Measurements from ENCODE around the gene SUSD4. TPM values are rescaled to one million over a fixed set of nuclear protein-coding genes. Genes with fewer than 3 reads are reported as not detected.
"Not testable (repeated sequence)": the region's sequence is repeated elsewhere in the genome, so short reads cannot be mapped to it uniquely, and the experiment has no call there.

The SUSD4 gene
- total RNA-seq, 1 donor from 2014 or later, result not detected

DNA sequence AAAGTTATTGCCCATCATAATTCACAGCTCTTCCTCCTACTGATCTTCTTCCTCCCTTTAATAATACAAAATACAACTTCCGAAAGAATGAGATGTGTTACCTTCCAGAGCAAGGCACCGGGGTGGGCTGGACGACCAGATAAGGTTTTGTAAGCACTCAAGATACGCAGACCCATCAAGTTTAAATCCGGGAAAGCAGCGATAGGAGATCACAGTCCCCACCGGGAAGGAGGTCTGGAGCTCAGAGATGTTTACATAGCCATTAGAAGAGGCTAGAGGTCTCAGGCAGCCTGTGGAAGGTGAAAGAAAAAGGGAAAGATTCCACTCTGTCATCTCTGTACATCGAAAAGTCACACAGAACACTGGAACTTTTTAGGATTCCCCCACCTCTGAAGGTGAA, 99.4 kb downstream of the SUSD4 start:
- no peak overlapping the region for H3K27ac Mint-ChIP-seq
- H3K36me3 Mint-ChIP-seq (ENCODE audit: low read depth), result no peaks in the 10 kb centered on the region
- no peaks in the 10 kb centered on the region for H3K27me3 Mint-ChIP-seq (ENCODE audit: insufficient read depth)
- intact Hi-C loops (cut with micrococcal nuclease), result no loop called here
- no peaks in the 10 kb centered on the region for H3K4me1 Mint-ChIP-seq (ENCODE audit: low read depth)
- no peaks in the 10 kb centered on the region for H3K9me3 Mint-ChIP-seq
- no peak for DNase-seq (ENCODE audit: low spot score)
- no peak overlapping the region for H3K4me3 Mint-ChIP-seq

DNA sequence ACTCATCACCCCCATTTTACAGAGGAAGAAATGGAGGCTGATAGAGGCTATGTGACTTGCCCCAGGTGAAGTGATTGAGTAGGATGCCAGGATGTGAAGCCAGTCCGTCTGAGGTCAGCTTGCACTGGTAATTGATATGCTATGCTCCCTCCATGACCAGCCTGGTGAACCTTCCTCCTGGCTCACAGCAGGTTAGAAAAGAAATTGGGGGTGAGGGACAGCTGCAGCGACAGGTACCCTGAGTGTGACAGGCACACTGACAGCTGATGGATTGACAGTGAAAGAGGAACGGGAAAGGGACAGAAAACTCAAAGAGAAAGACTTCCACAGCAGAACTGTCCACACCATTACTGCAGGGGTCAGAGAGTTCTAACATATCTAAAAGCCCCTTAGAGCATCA, 102.1 kb downstream of the SUSD4 start:
- Mint-ChIP-seq H3K36me3 (ENCODE audit: low read depth) (no peaks in the 10 kb centered on the region), H3K27me3 (ENCODE audit: insufficient read depth) (no peaks in the 10 kb centered on the region), H3K27ac (no peak overlapping the region), H3K9me3 (no peaks in the 10 kb centered on the region), H3K4me3 (no peak overlapping the region), H3K4me1 (ENCODE audit: low read depth) (no peaks in the 10 kb centered on the region)
- no peak for DNase-seq (ENCODE audit: low spot score)
- intact Hi-C loops (cut with micrococcal nuclease), result no loop called here

DNA sequence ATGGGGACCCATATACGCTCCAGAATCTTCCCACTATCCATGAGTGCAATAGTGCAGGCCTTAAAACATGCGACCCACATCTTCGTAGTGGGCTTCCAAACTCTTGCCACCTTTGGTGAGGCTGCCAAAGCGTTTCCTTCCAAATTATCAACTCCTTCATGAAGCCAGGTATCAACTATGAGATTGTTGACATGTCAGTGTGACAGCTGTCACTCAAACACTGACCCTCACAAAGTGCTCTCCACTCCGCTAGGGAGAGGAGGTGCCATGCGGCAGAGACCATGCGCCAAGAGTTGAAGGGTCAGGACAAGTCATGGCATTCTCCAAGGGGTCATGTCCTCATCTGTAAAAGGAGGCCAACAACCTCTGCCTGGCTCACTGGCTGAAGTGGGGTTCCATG, 103.3 kb downstream of the SUSD4 start:
- intact Hi-C loops (cut with micrococcal nuclease), result no loop called here
- DNase-seq (ENCODE audit: low spot score), result no peak
- Mint-ChIP-seq H3K9me3 (no peaks in the 10 kb centered on the region), H3K27me3 (ENCODE audit: insufficient read depth) (no peaks in the 10 kb centered on the region), H3K4me3 (no peak overlapping the region), H3K4me1 (ENCODE audit: low read depth) (no peaks in the 10 kb centered on the region), H3K36me3 (ENCODE audit: low read depth) (no peaks in the 10 kb centered on the region), H3K27ac (no peak overlapping the region)

DNA sequence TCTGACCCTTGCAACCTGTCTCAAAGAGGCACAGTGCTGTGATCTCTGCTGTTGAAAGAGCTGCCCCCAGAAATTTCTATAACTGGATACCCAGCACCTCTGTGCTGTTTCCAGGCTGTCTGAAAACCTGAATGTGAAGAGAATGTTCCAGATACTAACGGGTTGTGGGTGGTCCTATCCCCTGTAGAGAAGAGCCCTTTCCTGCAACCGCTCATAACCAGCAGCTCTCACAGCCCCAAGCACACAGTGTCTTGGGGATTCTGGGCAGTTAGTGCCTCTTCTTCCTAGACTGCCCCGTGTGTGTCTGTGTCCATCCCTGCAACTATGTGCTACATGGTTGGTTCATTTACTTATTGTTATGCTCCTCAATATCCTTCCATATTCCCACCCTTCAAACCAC, 104.5 kb downstream of the SUSD4 start:
- H3K27me3 Mint-ChIP-seq (ENCODE audit: insufficient read depth), result no peaks in the 10 kb centered on the region
- H3K4me1 Mint-ChIP-seq (ENCODE audit: low read depth), result no peaks in the 10 kb centered on the region
- H3K9me3 Mint-ChIP-seq, result no peaks in the 10 kb centered on the region
- H3K36me3 Mint-ChIP-seq (ENCODE audit: low read depth), result no peaks in the 10 kb centered on the region
- H3K4me3 Mint-ChIP-seq, result no peak overlapping the region
- no peak overlapping the region for H3K27ac Mint-ChIP-seq
- no peak for DNase-seq (ENCODE audit: low spot score)
- intact Hi-C loops (cut with micrococcal nuclease), result no loop called here

DNA sequence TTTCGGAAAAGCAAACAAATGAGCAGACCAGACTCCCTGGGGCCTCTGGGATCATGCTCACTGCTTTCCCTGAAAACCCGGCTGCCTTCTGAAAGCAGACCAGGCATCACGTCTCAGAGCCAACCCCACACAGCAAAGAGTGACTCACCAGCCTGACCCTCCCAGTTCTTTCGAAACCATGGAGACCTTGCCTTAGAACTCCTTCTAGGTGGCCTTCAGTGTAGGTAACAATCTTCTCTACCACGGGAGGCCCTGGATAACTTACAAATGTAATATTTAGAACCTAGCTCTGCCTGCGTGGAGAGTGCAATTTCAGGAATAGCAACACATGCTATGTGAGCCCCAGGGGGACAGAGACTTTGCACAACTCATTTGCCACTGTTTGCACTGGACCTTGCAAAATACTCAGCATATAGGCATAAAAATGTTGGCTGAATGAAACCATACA, 105.2 kb downstream of the SUSD4 start:
- H3K36me3 Mint-ChIP-seq (ENCODE audit: low read depth), result no peaks in the 10 kb centered on the region
- no peaks in the 10 kb centered on the region for H3K4me1 Mint-ChIP-seq (ENCODE audit: low read depth)
- intact Hi-C loops (cut with micrococcal nuclease), result no loop called here
- no peak for DNase-seq (ENCODE audit: low spot score)
- H3K27me3 Mint-ChIP-seq (ENCODE audit: insufficient read depth), result no peaks in the 10 kb centered on the region
- no peak overlapping the region for H3K27ac Mint-ChIP-seq
- H3K9me3 Mint-ChIP-seq, result no peaks in the 10 kb centered on the region
- no peak overlapping the region for H3K4me3 Mint-ChIP-seq

DNA sequence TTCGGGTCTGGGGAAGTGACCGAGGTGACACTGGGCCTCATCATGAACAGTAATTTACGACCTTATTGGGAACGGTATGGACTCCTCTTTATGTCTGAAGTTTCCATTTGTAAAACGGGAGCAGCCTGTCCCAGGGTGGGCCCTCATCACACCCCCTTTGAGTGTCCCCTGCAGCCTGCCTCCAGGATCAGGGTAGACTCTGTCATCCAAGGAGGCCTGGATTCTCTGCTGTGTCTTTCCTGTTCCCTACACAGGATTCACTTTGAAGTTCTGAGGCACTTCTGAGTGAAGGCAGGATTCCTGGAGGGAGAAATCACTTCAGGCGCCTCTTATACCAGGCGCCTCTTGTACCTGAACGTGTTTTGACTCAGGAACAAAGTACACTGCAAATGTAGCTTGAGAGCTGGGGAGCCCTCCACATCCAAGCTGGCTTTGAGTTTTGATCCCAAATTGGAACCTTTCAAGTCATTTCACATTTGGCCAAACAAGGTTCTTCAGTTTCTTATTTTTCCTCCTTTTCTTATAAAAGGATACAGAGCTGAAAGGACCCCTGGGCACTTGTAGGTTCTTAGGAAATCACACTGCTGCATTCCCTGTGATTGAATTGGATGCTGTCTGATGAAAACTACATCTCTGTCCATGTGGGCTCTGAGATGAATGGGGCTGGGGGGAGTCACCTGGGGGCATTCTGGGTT, 106.0 kb downstream of the SUSD4 start:
- Mint-ChIP-seq H3K9me3 (no peaks in the 10 kb centered on the region), H3K27me3 (ENCODE audit: insufficient read depth) (no peaks in the 10 kb centered on the region), H3K36me3 (ENCODE audit: low read depth) (no peaks in the 10 kb centered on the region), H3K27ac (no peak overlapping the region), H3K4me3 (no peak overlapping the region), H3K4me1 (ENCODE audit: low read depth) (no peaks in the 10 kb centered on the region)
- intact Hi-C loops (cut with micrococcal nuclease), result no loop called here
- DNase-seq (ENCODE audit: low spot score), result no peak

DNA sequence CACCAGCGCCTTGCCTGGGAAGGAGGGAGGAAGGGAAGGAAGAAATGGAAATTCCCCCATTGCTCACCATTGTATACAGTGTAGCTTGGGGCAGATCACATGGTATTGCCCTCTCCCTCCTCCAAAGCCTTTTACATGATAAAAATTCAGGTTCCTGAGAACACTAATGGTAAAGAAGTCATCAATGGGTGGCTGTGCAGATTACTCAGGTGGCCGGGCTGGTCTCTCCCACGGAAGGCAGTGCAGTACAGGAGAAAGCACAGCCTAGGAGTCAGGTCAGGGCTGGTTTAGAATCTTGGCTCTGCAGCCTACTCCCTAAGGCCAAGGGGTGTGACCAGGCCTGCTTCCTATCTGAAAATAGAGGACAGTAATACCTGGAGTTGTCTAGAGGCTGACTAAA, 107.9 kb downstream of the SUSD4 start:
- H3K4me3 Mint-ChIP-seq, result no peak overlapping the region
- H3K4me1 Mint-ChIP-seq (ENCODE audit: low read depth), result no peaks in the 10 kb centered on the region
- H3K27me3 Mint-ChIP-seq (ENCODE audit: insufficient read depth), result no peaks in the 10 kb centered on the region
- DNase-seq (ENCODE audit: low spot score), result no peak
- no peak overlapping the region for H3K27ac Mint-ChIP-seq
- H3K9me3 Mint-ChIP-seq, result no peaks in the 10 kb centered on the region
- no peaks in the 10 kb centered on the region for H3K36me3 Mint-ChIP-seq (ENCODE audit: low read depth)
- intact Hi-C loops (cut with micrococcal nuclease), result no loop called here

DNA sequence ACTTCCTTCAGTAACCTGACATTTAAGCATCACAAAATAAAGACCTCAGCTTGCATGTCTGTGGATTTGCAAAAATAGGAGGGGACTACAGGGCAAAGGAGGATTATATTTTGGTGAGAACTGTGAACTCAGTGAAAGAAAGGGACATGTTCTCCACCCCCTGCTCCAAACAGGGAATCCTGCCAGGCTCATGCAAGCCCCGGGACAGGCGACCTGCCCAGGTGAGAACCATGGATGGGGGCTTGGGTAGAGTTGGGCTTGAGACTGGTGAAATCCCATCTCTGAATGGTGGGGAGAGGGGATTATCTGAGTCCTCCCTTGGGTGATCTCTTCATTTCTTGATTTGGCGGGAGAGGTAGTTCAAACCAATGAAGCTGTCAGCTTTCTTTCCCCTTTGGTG, 110.1 kb downstream of the SUSD4 start:
- no peaks in the 10 kb centered on the region for H3K27me3 Mint-ChIP-seq (ENCODE audit: insufficient read depth)
- intact Hi-C loops (cut with micrococcal nuclease), result no loop called here
- H3K9me3 Mint-ChIP-seq, result no peaks in the 10 kb centered on the region

DNA sequence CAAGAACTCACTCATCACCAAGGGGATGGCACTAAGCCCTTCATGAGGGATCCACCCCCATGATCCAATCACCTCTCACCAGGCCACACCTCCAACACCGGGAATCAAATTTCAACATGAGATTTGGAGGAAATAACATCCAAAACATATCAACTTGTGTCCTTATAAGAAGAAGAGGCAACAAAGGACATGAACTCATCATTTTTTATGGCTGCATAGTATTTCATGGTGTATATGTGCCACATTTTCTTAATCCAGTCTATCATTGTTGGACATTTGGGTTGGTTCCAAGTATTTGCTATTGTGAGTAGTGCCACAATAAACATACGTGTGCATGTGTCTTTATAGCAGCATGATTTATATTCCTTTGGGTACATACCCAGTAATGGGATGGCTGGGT, 112.6 kb downstream of the SUSD4 start:
- H3K27me3 Mint-ChIP-seq (ENCODE audit: insufficient read depth); H3K4me3 Mint-ChIP-seq; DNase-seq (ENCODE audit: low spot score); H3K36me3 Mint-ChIP-seq (ENCODE audit: low read depth); H3K27ac Mint-ChIP-seq; H3K9me3 Mint-ChIP-seq; intact Hi-C loops (cut with micrococcal nuclease): not testable (repeated sequence)
- peaks cover 11% of the 10 kb centered on the region for H3K4me1 Mint-ChIP-seq (ENCODE audit: low read depth)

More for the DNA sequence above, 110.1 kb downstream of the SUSD4 start:
- peaks cover 2% of the 10 kb centered on the region for H3K4me1 Mint-ChIP-seq (ENCODE audit: low read depth)
- no peak overlapping the region for H3K27ac Mint-ChIP-seq
- no peak for DNase-seq (ENCODE audit: low spot score)
- no peak overlapping the region for H3K4me3 Mint-ChIP-seq
- no peaks in the 10 kb centered on the region for H3K36me3 Mint-ChIP-seq (ENCODE audit: low read depth)

DNA sequence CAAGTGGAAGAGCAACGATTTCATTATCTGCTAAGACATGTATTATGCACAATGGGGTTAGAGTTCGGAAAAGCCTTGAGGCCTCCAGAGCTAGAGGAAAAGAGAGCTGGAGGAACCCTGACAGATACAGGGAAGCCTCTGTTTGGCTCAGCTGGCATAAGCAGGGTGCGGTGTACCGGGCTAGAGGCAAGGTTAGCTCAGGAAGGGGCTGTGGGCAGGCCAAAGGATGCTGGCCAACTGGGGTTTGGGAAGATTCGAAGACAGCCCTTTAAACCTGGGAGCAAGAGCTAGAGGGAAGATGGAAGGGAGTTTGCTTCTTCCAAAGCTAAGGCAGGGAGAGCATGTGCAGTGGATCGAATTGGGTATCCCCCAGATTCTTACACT, 113.4 kb downstream of the SUSD4 start:
- no peak overlapping the region for H3K4me3 Mint-ChIP-seq
- peaks cover 11% of the 10 kb centered on the region for H3K4me1 Mint-ChIP-seq (ENCODE audit: low read depth)
- no peaks in the 10 kb centered on the region for H3K36me3 Mint-ChIP-seq (ENCODE audit: low read depth)
- H3K27me3 Mint-ChIP-seq (ENCODE audit: insufficient read depth), result peaks cover 3% of the 10 kb centered on the region
- intact Hi-C loops (cut with micrococcal nuclease), result no loop called here
- no peak overlapping the region for H3K27ac Mint-ChIP-seq
- H3K9me3 Mint-ChIP-seq, result no peaks in the 10 kb centered on the region
- DNase-seq (ENCODE audit: low spot score), result no peak

DNA sequence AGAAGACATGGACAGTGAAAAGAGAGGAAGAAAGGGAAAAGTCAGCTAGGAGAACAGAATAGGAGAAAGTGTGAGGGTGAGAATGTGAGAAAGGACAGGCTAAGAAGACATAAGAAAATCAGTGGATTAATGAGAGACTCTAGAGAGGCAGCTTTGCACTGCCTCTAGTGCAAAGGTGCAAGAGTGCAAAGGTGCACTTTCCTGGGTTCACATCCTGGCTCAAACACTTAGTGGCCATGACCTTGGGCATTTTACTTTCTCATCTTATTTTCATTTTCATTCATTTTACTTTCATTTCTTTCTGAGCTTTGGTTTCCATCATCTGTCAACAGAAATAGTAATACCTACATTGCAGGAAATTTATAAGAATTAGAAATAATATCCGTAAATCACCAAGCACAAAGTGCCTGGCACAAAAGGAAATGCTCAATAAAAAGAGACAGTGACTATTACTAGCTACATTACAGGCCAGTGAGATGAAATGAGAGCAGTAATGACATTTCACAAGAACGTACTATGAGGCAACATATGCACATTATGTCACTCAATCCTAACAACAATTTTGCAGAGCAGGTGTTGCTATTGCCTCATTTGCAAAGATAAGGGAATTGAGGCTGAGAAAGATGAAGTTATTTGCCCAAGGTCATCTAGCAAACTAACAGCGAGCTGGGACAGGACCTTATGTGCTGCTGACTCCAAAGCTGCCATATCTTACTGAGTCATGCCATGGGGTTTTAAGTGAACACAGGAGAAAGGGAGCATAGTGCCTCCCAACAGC, 113.9 kb downstream of the SUSD4 start:
- Mint-ChIP-seq H3K9me3 (no peaks in the 10 kb centered on the region), H3K4me3 (no peak overlapping the region), H3K4me1 (ENCODE audit: low read depth) (peaks cover 11% of the 10 kb centered on the region), H3K27me3 (ENCODE audit: insufficient read depth) (peaks cover 3% of the 10 kb centered on the region), H3K36me3 (ENCODE audit: low read depth) (no peaks in the 10 kb centered on the region), H3K27ac (no peak overlapping the region)
- intact Hi-C loops (cut with micrococcal nuclease), result no loop called here
- no peak for DNase-seq (ENCODE audit: low spot score)

DNA sequence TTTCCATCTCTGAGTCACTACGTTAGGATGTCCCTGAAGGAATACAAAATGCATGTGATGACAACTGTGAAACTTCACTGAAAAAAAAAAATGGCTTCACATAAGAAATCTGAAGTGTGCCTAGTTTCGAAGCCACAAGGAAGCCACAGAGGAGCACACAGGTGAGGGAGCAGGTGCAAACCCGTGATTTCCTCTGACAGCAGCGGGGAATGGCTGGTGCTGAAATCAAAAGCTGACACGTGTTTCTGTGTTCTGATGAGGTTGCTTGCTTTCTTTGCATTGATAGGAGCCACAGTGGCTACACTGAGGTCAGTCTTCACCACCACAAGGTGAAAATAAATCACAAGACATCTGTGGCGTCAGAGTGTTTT, 115.2 kb downstream of the SUSD4 start:
- H3K4me3 Mint-ChIP-seq, result no peak overlapping the region
- H3K27ac Mint-ChIP-seq, result no peak overlapping the region
- no peaks in the 10 kb centered on the region for H3K36me3 Mint-ChIP-seq (ENCODE audit: low read depth)
- intact Hi-C loops (cut with micrococcal nuclease), result no loop called here
- peaks cover 3% of the 10 kb centered on the region for H3K27me3 Mint-ChIP-seq (ENCODE audit: insufficient read depth)
- no peaks in the 10 kb centered on the region for H3K9me3 Mint-ChIP-seq
- DNase-seq (ENCODE audit: low spot score), result no peak
- peaks cover 11% of the 10 kb centered on the region for H3K4me1 Mint-ChIP-seq (ENCODE audit: low read depth)

DNA sequence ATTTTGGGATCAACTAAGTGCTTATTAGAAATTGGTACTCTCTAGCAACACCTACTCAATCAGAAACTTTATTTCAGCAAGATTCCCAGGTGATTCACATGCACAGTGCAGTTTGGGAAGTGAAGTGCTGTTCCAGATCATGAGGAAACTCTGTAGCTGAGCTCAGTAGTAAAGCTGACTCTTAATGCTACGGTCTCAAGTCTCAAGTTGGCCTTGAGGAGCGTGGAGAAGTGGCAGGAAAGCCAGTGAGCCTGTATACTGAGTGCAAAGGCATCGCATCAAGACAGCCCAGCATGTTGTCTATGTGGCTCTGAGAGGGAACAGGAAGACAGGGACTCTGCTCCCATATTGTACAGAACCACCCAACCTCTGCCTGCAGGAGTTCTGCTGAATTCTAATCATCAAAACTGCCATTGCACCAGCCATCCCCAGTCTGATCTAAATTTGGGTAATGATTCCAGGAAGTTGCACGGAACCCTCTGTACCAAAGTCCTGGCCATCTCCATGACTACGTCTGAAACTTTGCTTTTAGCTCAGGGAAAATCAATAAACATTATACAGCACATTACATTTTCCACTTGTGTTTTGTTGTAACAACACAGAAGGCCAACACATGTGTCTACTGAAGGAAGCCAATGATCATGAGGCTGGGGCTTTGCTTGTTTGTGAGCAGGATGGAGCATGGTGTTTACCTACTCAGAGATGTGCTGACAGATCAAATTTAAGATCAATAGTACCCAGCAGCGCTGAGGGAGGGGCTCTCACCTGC, 115.8 kb downstream of the SUSD4 start:
- H3K4me3 Mint-ChIP-seq, result no peak overlapping the region
- peaks cover 11% of the 10 kb centered on the region for H3K4me1 Mint-ChIP-seq (ENCODE audit: low read depth)
- H3K36me3 Mint-ChIP-seq (ENCODE audit: low read depth), result no peaks in the 10 kb centered on the region
- intact Hi-C loops (cut with micrococcal nuclease), result no loop called here
- no peak for DNase-seq (ENCODE audit: low spot score)
- H3K9me3 Mint-ChIP-seq, result no peaks in the 10 kb centered on the region
- H3K27me3 Mint-ChIP-seq (ENCODE audit: insufficient read depth), result peaks cover 3% of the 10 kb centered on the region
- no peak overlapping the region for H3K27ac Mint-ChIP-seq
